Cardiac fibroblast (primary cell): ENCODE data around the gene ITGA1.
A peak's percentile ranks its signal among the peaks of the same experiment; 100 is the strongest.

Experiments
- DNase-seq, 2 donors: peaks; one replicate each; pipeline versions ENCODE4 v3.0.0 to v3.0.0-alpha.2; 2010; ENCODE audit warnings: low read depth in 2 of 2
- H3K4me3 ChIP-seq, 2 donors: replicated peaks in 1 of 2; 1 replicate in 1 of 2; 2 replicates in 1 of 2; pipeline ENCODE4 v1.5.1; 2011; ENCODE audit warnings: low read depth in 2 of 2, low read length in 2 of 2, mild to moderate bottlenecking in 2 of 2, moderate library complexity in 1 of 2
- CTCF ChIP-seq: IDR thresholded peaks from one replicate; pipeline ENCODE4 v1.5.1; 2011; ENCODE audit warnings: low read depth, mild to moderate bottlenecking, low read length, inconsistent platforms

ITGA1 gene

GRCh38 chr5:52998552-52999313, 211.0 kb downstream of the ITGA1 start:
- H3K4me3 ChIP-seq: no peak overlapping the region
- TF ChIP-seq CTCF: no peak
- no peak for DNase-seq

- TF ChIP-seq CTCF: no peak
- H3K4me3 ChIP-seq: no peak overlapping the region
- DNase-seq: peak; percentile 55 to 94
Observed at GRCh38 chr5:52999344-52999949, 211.7 kb downstream of the ITGA1 start.

GRCh38 chr5:53001541-53001940, 213.8 kb downstream of the ITGA1 start:
- no peak for TF ChIP-seq CTCF
- H3K4me3 ChIP-seq: no peak overlapping the region
- DNase-seq: peak in 1 of 2 donors; percentile 35

- no peak for TF ChIP-seq CTCF
- H3K4me3 ChIP-seq: no peak overlapping the region
- no peak for DNase-seq
Observed at GRCh38 chr5:53002491-53002890, 214.8 kb downstream of the ITGA1 start.

- no peak for TF ChIP-seq CTCF
- DNase-seq: no peak
- H3K4me3 ChIP-seq: no peak overlapping the region
Observed at GRCh38 chr5:53003144-53003543, 215.4 kb downstream of the ITGA1 start.

- TF ChIP-seq CTCF: no peak
- DNase-seq: peak in 1 of 2 donors; percentile 37
- no peak overlapping the region for H3K4me3 ChIP-seq
Observed at GRCh38 chr5:53006911-53007890, 219.5 kb downstream of the ITGA1 start.
